HepG2 (cell line): ENCODE results near the gene SNAP23. TPM values are rescaled to one million over a fixed set of nuclear protein-coding genes. Genes with fewer than 3 reads are reported as not detected.
A peak's percentile ranks its signal among the peaks of the same experiment; 100 is the strongest.

ENCODE experiments used
- AHDC1 ChIP-seq: sonication (generic); formaldehyde crosslinking; IDR thresholded peaks from 2 replicates; pipeline ENCODE4 v1.5.1; 2020; ENCODE audit warnings: mild to moderate bottlenecking, missing genetic modification reagents, borderline replicate concordance
- ARNT ChIP-seq: fragments of 450-650 bp; IDR thresholded peaks from 2 replicates; pipeline ENCODE4 v1.6.1; 2017
- ATM ChIP-seq: fragments of 450-650 bp; IDR thresholded peaks from 2 replicates; pipeline ENCODE4 v1.7.1; 2017; ENCODE audit warnings: mild to moderate bottlenecking, borderline replicate concordance
- CEBPZ ChIP-seq: IDR thresholded peaks from 2 replicates; pipeline ENCODE4 v1.6.1; 2012; ENCODE audit warnings: low read length, improper control_type of control experiment
- HMG20B ChIP-seq: conservative IDR thresholded peaks from 2 replicates; pipeline ENCODE4 v1.6.1; 2016; ENCODE audit warnings: missing genetic modification reagents, missing compliant biosample characterization
- HNRNPL ChIP-seq: fragments of 200-400 bp; formaldehyde crosslinking; IDR thresholded peaks from 2 replicates; pipeline ENCODE4 v1.6.1; 2017; ENCODE audit warnings: mild to moderate bottlenecking, low read depth, low read length
- KDM5A ChIP-seq: fragments of 200-600 bp; sonication (generic); IDR thresholded peaks from 2 replicates; pipeline ENCODE4 v1.7.0; 2018; ENCODE audit warnings: antibody characterized with exemption, mild to moderate bottlenecking, low read length, borderline replicate concordance
- NR2F2 ChIP-seq: IDR thresholded peaks from 2 replicates; pipeline ENCODE4 v1.6.1; 2012; ENCODE audit warnings: low read depth, inconsistent platforms, borderline replicate concordance
- PHB2 ChIP-seq: fragments of 450-650 bp; IDR thresholded peaks from 2 replicates; pipeline ENCODE4 v1.6.1; 2018; ENCODE audit not compliant: partially characterized antibody
- REST ChIP-seq, 2 experiments: IDR thresholded peaks; 2 replicates each; pipeline ENCODE4 v1.6.1; 2011 to 2012; ENCODE audit warnings: low read length in 2 of 2, borderline replicate concordance in 1 of 2, low read depth in 1 of 2, mild to moderate bottlenecking in 1 of 2, moderate library complexity in 1 of 2
- SAFB2 ChIP-seq: sonication (generic); formaldehyde crosslinking; IDR thresholded peaks from 2 replicates; pipeline ENCODE4 v1.5.1; 2020; ENCODE audit warnings: missing genetic modification reagents, low read depth, mild to moderate bottlenecking, borderline replicate concordance
- ZNF160 ChIP-seq: sonication (generic); formaldehyde crosslinking; IDR thresholded peaks from 2 replicates; pipeline ENCODE4 v1.8.0; 2022; ENCODE audit warnings: mild to moderate bottlenecking, inconsistent platforms, missing genetic modification reagents
- ZNF232 ChIP-seq: sonication (generic); formaldehyde crosslinking; IDR thresholded peaks from 2 replicates; pipeline ENCODE4 v1.4.0; 2020; ENCODE audit warnings: missing genetic modification reagents, borderline replicate concordance
- ZNF235 ChIP-seq: sonication (generic); formaldehyde crosslinking; IDR thresholded peaks from 2 replicates; pipeline ENCODE4 v1.8.1; 2023; ENCODE audit warnings: mild to moderate bottlenecking, missing genetic modification reagents, borderline replicate concordance
- ZNF329 ChIP-seq: sonication (generic); formaldehyde crosslinking; IDR thresholded peaks from 2 replicates; pipeline ENCODE4 v1.9.0; 2021; ENCODE audit warnings: low read depth, mild to moderate bottlenecking, missing genetic modification reagents
- ZNF441 ChIP-seq: sonication (generic); formaldehyde crosslinking; IDR thresholded peaks from 2 replicates; pipeline ENCODE4 v1.7.0; 2021; ENCODE audit warnings: missing genetic modification reagents, borderline replicate concordance
- polyA plus RNA-seq, 8 experiments: library from polyadenylated mRNA; depleted of rRNA in 3 of 8; stranded (reverse) in 7 of 8; unstranded in 1 of 8; fragments of >200 nt; fragmentation: Illumina TruSeq in 4 of 8; extraction: Trizol in 4 of 8; gene quantifications; 2 replicates each; pipeline versions ENCODE4 v1.2.1 to v1.2.3, GENCODE V29; 2011 to 2016; ENCODE audit warnings: low read depth in 4 of 8, missing spikeins in 1 of 8, mixed read lengths in 1 of 8; ENCODE audit not compliant: insufficient read depth in 1 of 8
- total RNA-seq, 5 experiments: library from RNA; depleted of rRNA; stranded (reverse); fragments of >200 nt; fragmentation: Illumina TruSeq; extraction: Trizol; gene quantifications; 2 replicates each; pipeline ENCODE4 v1.2.3, GENCODE V29; 2016; ENCODE audit warnings: low read depth in 1 of 5

Gene SNAP23
- total and polyA plus RNA-seq, 2 of the 13 experiments (the other 11 are each of a cell fraction or from before 2014, with no cell fraction given): 37.0 to 101 TPM

GRCh38 chr15:42548249-42549031 is 53.0 kb downstream of the SNAP23 start, which contains the start of the genes HAUS2 and LRRC57 (continued):
- TF ChIP-seq HMG20B (CRISPR knock-in tag) (no peak), ZNF235 (CRISPR knock-in tag) (no peak; the same call in 1 of the 2 replicates), SAFB2 (CRISPR knock-in tag) (peak; percentile 70; the same call in 1 of the 2 replicates), ZNF441 (CRISPR knock-in tag) (peak; percentile 30; the same call in 1 of the 2 replicates), ZNF160 (CRISPR knock-in tag) (peak; percentile 71; the same call in 1 of the 2 replicates), PHB2 (no peak), CEBPZ (no peak), HNRNPL (peak; percentile 67; the same call in 1 of the 2 replicates), ZNF329 (CRISPR knock-in tag) (no peak), AHDC1 (CRISPR knock-in tag) (0 out of 2 replicates have a peak, but pooled peaks have one; percentile 59), ZNF232 (CRISPR knock-in tag) (peak; percentile 63; the same call in 1 of the 2 replicates), NR2F2 (0 out of 2 replicates have a peak, but pooled peaks have one; percentile 18), ATM (no peak), ARNT (no peak), REST (IDR thresholded peaks at IDR 0.05; ENCODE audit: borderline replicate concordance in 1 of 2, low read depth in 1 of 2, low read length in 2 of 2) (no peak), KDM5A (peak; percentile 97)
